Hematopoietic multipotent progenitor cell treated with erythropoietin and hydrocortisone succinate and interleukin-3 and kit ligand, for 17 days (in vitro differentiated cells): Measurements from ENCODE around the gene LMAN1L.
A peak's percentile ranks its signal among the peaks of the same experiment; 100 is the strongest.

Source experiments
- DNase-seq: peaks from one replicate; pipeline ENCODE4 v3.0.0-alpha.2; 2015; ENCODE audit warnings: low spot score

Gene LMAN1L

GRCh38 chr15:74816624-74817369 lies 4.2 kb downstream of the LMAN1L start:
- DNase-seq: no peak

GRCh38 chr15:74817370-74817737 lies 4.7 kb downstream of the LMAN1L start:
- DNase-seq: no peak

- DNase-seq: no peak
Measured at GRCh38 chr15:74820056-74820455, 7.4 kb downstream of the LMAN1L start.

- DNase-seq: no peak
Measured at GRCh38 chr15:74821091-74821789, 8.6 kb downstream of the LMAN1L start.

GRCh38 chr15:74821790-74822158 lies 9.1 kb downstream of the LMAN1L start:
- no peak for DNase-seq

- DNase-seq: no peak
Measured at GRCh38 chr15:74822233-74822632, 9.6 kb downstream of the LMAN1L start.

GRCh38 chr15:74823324-74823723 lies 10.7 kb downstream of the LMAN1L start:
- no peak for DNase-seq

GRCh38 chr15:74824976-74825375 lies 12.3 kb downstream of the LMAN1L start:
- DNase-seq: no peak

- no peak for DNase-seq
Measured at GRCh38 chr15:74825866-74826265, 13.2 kb downstream of the LMAN1L start.

- DNase-seq: no peak
Measured at GRCh38 chr15:74826364-74826819, 13.8 kb downstream of the LMAN1L start, which contains the start of gene CPLX3. TSS of gene CPLX3 (plus strand) at chr15:74826627. CDS start at chr15:74826704, 77 bp downstream.

- DNase-seq: no peak
Measured at GRCh38 chr15:74826921-74827320, 14.3 kb downstream of the LMAN1L start.

- DNase-seq: no peak
Measured at GRCh38 chr15:74827614-74828013, 15.0 kb downstream of the LMAN1L start.

GRCh38 chr15:74828835-74829234 lies 16.2 kb downstream of the LMAN1L start:
- DNase-seq: no peak

- DNase-seq: no peak
Measured at GRCh38 chr15:74829486-74829885, 16.9 kb downstream of the LMAN1L start.

- no peak for DNase-seq
Measured at GRCh38 chr15:74829991-74830390, 17.4 kb downstream of the LMAN1L start.

GRCh38 chr15:74830868-74831267 lies 18.2 kb downstream of the LMAN1L start:
- DNase-seq: no peak

GRCh38 chr15:74831813-74832495 lies 19.3 kb downstream of the LMAN1L start:
- DNase-seq: no peak

GRCh38 chr15:74832826-74833225 lies 20.2 kb downstream of the LMAN1L start:
- DNase-seq: no peak

- no peak for DNase-seq
Measured at GRCh38 chr15:74833376-74834107, 20.9 kb downstream of the LMAN1L start.

GRCh38 chr15:74835312-74835823 lies 22.7 kb downstream of the LMAN1L start:
- peak; percentile 50 for DNase-seq

- no peak for DNase-seq
Measured at GRCh38 chr15:74836846-74837245, 24.2 kb downstream of the LMAN1L start.
